IPS-11a (cell line): ENCODE results near the gene FBXO3.
"Not testable (repeated sequence)": the region's sequence is repeated elsewhere in the genome, so short reads cannot be mapped to it uniquely, and the experiment has no call there.

ENCODE experiments used
- H3K4me3 ChIP-seq: one replicate; pipeline ENCODE4 v1.5.1; 2013; ENCODE audit warnings: low read depth, low read length, control low read depth

Gene FBXO3

GRCh38 chr11:33773987-33774735 is at the start of gene FBXO3:
FBXO3 (minus strand) TSS chr11:33774520; CDS start chr11:33774497, 23 bp downstream.
- H3K4me3 ChIP-seq = peak within 1 kb of the TSS; percentile 83

- H3K4me3 ChIP-seq = not testable (repeated sequence)
Observed at GRCh38 chr11:33822981-33823380, 48.7 kb upstream of the FBXO3 start.

GRCh38 chr11:33819278-33820035 is 45.1 kb upstream of the FBXO3 start:
- H3K4me3 ChIP-seq = no peak overlapping the region

GRCh38 chr11:33808228-33808828 is 34.0 kb upstream of the FBXO3 start:
- H3K4me3 ChIP-seq = no peak overlapping the region

- H3K4me3 ChIP-seq = no peak overlapping the region
Observed at GRCh38 chr11:33804471-33804870, 30.2 kb upstream of the FBXO3 start.

GRCh38 chr11:33802194-33802950 is 28.1 kb upstream of the FBXO3 start:
- peak overlapping the region; percentile 45 for H3K4me3 ChIP-seq

- peak overlapping the region; percentile 45 for H3K4me3 ChIP-seq
Observed at GRCh38 chr11:33801821-33802193, 27.5 kb upstream of the FBXO3 start.

GRCh38 chr11:33797879-33798278 is 23.6 kb upstream of the FBXO3 start:
- no peak overlapping the region for H3K4me3 ChIP-seq

GRCh38 chr11:33790040-33790439 is 15.7 kb upstream of the FBXO3 start:
- H3K4me3 ChIP-seq = no peak overlapping the region

- not testable (repeated sequence) for H3K4me3 ChIP-seq
Observed at GRCh38 chr11:33788095-33788494, 13.8 kb upstream of the FBXO3 start.

GRCh38 chr11:33787076-33787475 is 12.8 kb upstream of the FBXO3 start:
- no peak overlapping the region for H3K4me3 ChIP-seq

- no peak overlapping the region for H3K4me3 ChIP-seq
Observed at GRCh38 chr11:33785609-33786008, 11.3 kb upstream of the FBXO3 start.

- no peak overlapping the region for H3K4me3 ChIP-seq
Observed at GRCh38 chr11:33779849-33780528, 5.7 kb upstream of the FBXO3 start.

- no peak overlapping the region for H3K4me3 ChIP-seq
Observed at GRCh38 chr11:33778675-33779074, 4.4 kb upstream of the FBXO3 start.

GRCh38 chr11:33777906-33778305 is 3.6 kb upstream of the FBXO3 start:
- no peak overlapping the region for H3K4me3 ChIP-seq

GRCh38 chr11:33775832-33776470 is 1.6 kb upstream of the FBXO3 start:
- H3K4me3 ChIP-seq = no peak overlapping the region

GRCh38 chr11:33775467-33775807 is 1.1 kb upstream of the FBXO3 start:
- no peak overlapping the region for H3K4me3 ChIP-seq

GRCh38 chr11:33774736-33775466 is 581 bp upstream of the FBXO3 start:
- H3K4me3 ChIP-seq = peak overlapping the region; percentile 66

GRCh38 chr11:33773404-33773986 is 825 bp downstream of the FBXO3 start:
- peak overlapping the region; percentile 83 for H3K4me3 ChIP-seq
